ENCODE results near the gene FBLN1. TPM values are rescaled to one million over a fixed set of nuclear protein-coding genes. Genes with fewer than 3 reads are reported as not detected.

Gene FBLN1
- total and polyA plus RNA-seq, 2 of the 8 experiments (the other 6 are each of a cell fraction or from before 2014, with no cell fraction given) = 159 to 168 TPM

DNA sequence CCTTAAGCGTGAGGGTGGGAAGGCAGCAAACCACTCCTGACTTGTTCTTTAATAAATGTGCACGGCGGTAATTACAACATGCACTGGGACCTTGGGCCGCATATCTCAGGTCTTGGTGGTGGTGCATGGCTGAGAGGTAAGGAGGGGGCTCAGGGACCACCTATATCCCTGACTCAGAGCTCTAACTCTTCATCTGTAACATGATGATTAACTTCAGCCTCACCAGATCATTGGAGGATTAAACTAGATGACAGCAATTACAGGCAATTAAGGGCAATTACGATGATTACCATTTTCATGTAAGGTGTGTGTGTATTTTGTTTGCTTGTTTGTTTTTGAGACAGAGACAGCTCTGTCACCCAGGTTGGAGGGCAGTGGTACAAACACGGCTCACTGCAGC lies 45.0 kb downstream of the FBLN1 start:
- H3K4me1 ChIP-seq (replicated peaks in 1 of 4; ENCODE audit: control insufficient read depth in 3 of 4, insufficient read depth in 4 of 4, low read length in 3 of 4) = no peaks in the 10 kb centered on the region
- H2AFZ ChIP-seq (ENCODE audit: low read length) = no peak overlapping the region
- H3K56ac ChIP-seq (replicated peaks; ENCODE audit: insufficient read length, low read depth, low read length) = no peak overlapping the region
- FAIRE-seq (no peak), DNase-seq (ENCODE audit: low read depth in 1 of 2, low spot score in 2 of 2) (no peak)
- H4K20me1 ChIP-seq (replicated peaks in 1 of 2; ENCODE audit: control insufficient read depth in 1 of 2, insufficient read depth in 2 of 2, low read length in 2 of 2) = peaks cover 3 to 4% of the 10 kb centered on the region in 2 experiments
- H2BK120ac ChIP-seq (replicated peaks; ENCODE audit: low read depth, low read length) = no peak overlapping the region
- no peaks in the 10 kb centered on the region for H3K79me2 ChIP-seq (ENCODE audit: control insufficient read depth in 1 of 2, insufficient read depth in 2 of 2, low read length in 2 of 2)
- H3K23ac ChIP-seq (ENCODE audit: insufficient read length) = no peak overlapping the region
- no peak overlapping the region for H3K4me3 ChIP-seq (ENCODE audit: extremely low read depth in 1 of 4, insufficient read depth in 2 of 4, low read depth in 3 of 4, low read length in 4 of 4)
- no peak overlapping the region for H3K9ac ChIP-seq (replicated peaks in 1 of 4; ENCODE audit: extremely low read depth in 1 of 4, low read depth in 3 of 4, low read length in 3 of 4)
- H4K5ac ChIP-seq (ENCODE audit: insufficient read length, low read depth, low read length) = no peak overlapping the region
- no peak overlapping the region for H2BK5ac ChIP-seq (ENCODE audit: low read depth, low read length)
- H3K18ac ChIP-seq (ENCODE audit: extremely low read depth, low read length) = no peak overlapping the region
- H3K27ac ChIP-seq (ENCODE audit: low read depth, low read length) = no peak overlapping the region
- no peak overlapping the region for H4K8ac ChIP-seq (ENCODE audit: extremely low read depth, insufficient read depth, low read length)
- peaks cover 20 to 64% (median 51%) of the 10 kb centered on the region in 4 experiments for H3K36me3 ChIP-seq (ENCODE audit: control insufficient read depth in 2 of 4, insufficient read depth in 4 of 4, low read length in 3 of 4)
- 92% methylated on average over 6 of the region's 6 CpGs; no CpG with 5 or more reads in 1 of the 2 experiments for WGBS, 2 experiments (ENCODE audit: extremely low coverage in 1 of 2, insufficient coverage in 1 of 2, insufficient read length in 1 of 2, insufficient replicate concordance in 2 of 2, low coverage in 1 of 2, low lambda C conversion rate in 2 of 2, missing lambda C conversion rate in 1 of 2)
- no peaks in the 10 kb centered on the region for H3K23me2 ChIP-seq (ENCODE audit: low read depth, low read length)
- no peaks in the 10 kb centered on the region for H3K79me1 ChIP-seq (ENCODE audit: low read depth, low read length)
- H2BK15ac ChIP-seq (ENCODE audit: low read length) = no peak overlapping the region
- ChIA-PET POLR2A (ENCODE audit: partially characterized antibody) (interaction anchor here (0.8 kb wide), 1 partner anchor 43 kb away, joined by 4 read pairs; no protein-coding TSS in a partner anchor), CTCF (ENCODE audit: partially characterized antibody) (interaction anchor here (2.3 kb wide), 1 partner anchor 17 kb away, joined by 7 read pairs; no protein-coding TSS in a partner anchor)
- H2BK20ac ChIP-seq (ENCODE audit: low read length) = no peak overlapping the region
- no peak overlapping the region for H2BK12ac ChIP-seq (ENCODE audit: low read depth, low read length)
- H3K9me3 ChIP-seq (ENCODE audit: insufficient read depth in 2 of 2, low read depth in 1 of 2, low read length in 1 of 2) = no peaks in the 10 kb centered on the region
- H3K4me2 ChIP-seq (ENCODE audit: insufficient read depth in 1 of 2, low read depth in 2 of 2, low read length in 2 of 2) = no peak overlapping the region
- no peak overlapping the region for H2AK5ac ChIP-seq (ENCODE audit: low read depth, low read length)
- H4K91ac ChIP-seq (replicated peaks; ENCODE audit: insufficient read length, low read length) = no peak overlapping the region
- H3K14ac ChIP-seq (ENCODE audit: insufficient read length) = no peak overlapping the region
- no peaks in the 10 kb centered on the region for H3K27me3 ChIP-seq (replicated peaks in 1 of 4; ENCODE audit: control insufficient read depth in 3 of 4, extremely low read depth in 1 of 4, insufficient read depth in 3 of 4, low read length in 3 of 4)
- no peak overlapping the region for H3K4ac ChIP-seq (replicated peaks; ENCODE audit: insufficient read length, low read depth, low read length)
- TF ChIP-seq TBP (IDR thresholded peaks at IDR 0.05; ENCODE audit: low read depth, low read length) (no peak), SP1 (IDR thresholded peaks at IDR 0.05; ENCODE audit: low read depth, low read length) (no peak), SAP30 (IDR thresholded peaks at IDR 0.05; ENCODE audit: insufficient read depth, insufficient replicate concordance, low read length) (no peak), ZNF274 (IDR thresholded peaks at IDR 0.05; ENCODE audit: borderline replicate concordance, extremely low read depth, low read length) (no peak), HDAC2 (IDR thresholded peaks at IDR 0.05; ENCODE audit: borderline replicate concordance in 1 of 2, low read depth in 2 of 2, low read length in 2 of 2) (no peak), GABPA (IDR thresholded peaks at IDR 0.05; ENCODE audit: borderline replicate concordance, insufficient read depth, low read length) (no peak), POLR2AphosphoS5 (IDR thresholded peaks at IDR 0.05; ENCODE audit: low read depth, low read length) (no peak), EGR1 (IDR thresholded peaks at IDR 0.05; ENCODE audit: borderline replicate concordance, low read depth, low read length) (no peak), GTF2F1 (IDR thresholded peaks at IDR 0.05; ENCODE audit: borderline replicate concordance, low read depth, low read length) (no peak)
- TF ChIP-seq, protein P1, sequence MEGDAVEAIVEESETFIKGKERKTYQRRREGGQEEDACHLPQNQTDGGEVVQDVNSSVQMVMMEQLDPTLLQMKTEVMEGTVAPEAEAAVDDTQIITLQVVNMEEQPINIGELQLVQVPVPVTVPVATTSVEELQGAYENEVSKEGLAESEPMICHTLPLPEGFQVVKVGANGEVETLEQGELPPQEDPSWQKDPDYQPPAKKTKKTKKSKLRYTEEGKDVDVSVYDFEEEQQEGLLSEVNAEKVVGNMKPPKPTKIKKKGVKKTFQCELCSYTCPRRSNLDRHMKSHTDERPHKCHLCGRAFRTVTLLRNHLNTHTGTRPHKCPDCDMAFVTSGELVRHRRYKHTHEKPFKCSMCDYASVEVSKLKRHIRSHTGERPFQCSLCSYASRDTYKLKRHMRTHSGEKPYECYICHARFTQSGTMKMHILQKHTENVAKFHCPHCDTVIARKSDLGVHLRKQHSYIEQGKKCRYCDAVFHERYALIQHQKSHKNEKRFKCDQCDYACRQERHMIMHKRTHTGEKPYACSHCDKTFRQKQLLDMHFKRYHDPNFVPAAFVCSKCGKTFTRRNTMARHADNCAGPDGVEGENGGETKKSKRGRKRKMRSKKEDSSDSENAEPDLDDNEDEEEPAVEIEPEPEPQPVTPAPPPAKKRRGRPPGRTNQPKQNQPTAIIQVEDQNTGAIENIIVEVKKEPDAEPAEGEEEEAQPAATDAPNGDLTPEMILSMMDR (IDR thresholded peaks at IDR 0.05; ENCODE audit: control extremely low read depth in 1 of 3, insufficient read depth in 1 of 3, low read depth in 1 of 3, low read length in 3 of 3) = no peak

All from H1 (cell line).